HG02678 (cell line): ENCODE data around the gene TMEM139.
"Not testable (repeated sequence)": the region's sequence is repeated elsewhere in the genome, so short reads cannot be mapped to it uniquely, and the experiment has no call there.

Experiments used
- ATAC-seq: cut with Tn5 transposase; IDR thresholded peaks from one replicate; pipeline ENCODE4 v1.9.1; 2021; ENCODE audit warnings: mild to moderate bottlenecking, moderate library complexity; ENCODE audit not compliant: unreplicated experiment

The TMEM139 gene

DNA sequence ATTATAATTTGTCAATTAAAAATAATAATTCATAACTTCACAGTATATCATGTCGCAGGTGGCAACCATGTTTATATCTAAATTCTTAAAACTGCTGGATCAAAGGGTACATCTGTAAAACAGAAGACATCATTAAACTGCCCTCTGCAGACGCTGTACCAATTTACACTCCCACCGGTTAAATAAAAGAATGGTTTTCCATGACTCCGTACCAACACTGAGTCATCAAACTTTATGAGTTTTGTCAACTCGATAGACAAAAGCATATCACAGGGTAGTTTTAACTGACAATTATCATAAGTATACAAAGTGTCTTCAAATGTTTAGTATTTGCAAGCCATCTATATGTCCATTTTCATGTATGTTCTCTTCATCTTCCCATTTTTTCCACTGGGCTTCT, 27.3 kb upstream of the TMEM139 start:
- ATAC-seq, result no peak

GRCh38 chr7:143258831-143259230, 25.9 kb upstream of the TMEM139 start:
- ATAC-seq, result peak; percentile 37

- no peak for ATAC-seq
Measured at GRCh38 chr7:143259765-143260164, 25.0 kb upstream of the TMEM139 start.

- ATAC-seq, result no peak
Measured at GRCh38 chr7:143261901-143262300, 22.9 kb upstream of the TMEM139 start.

- ATAC-seq, result peak; percentile 98
Measured at GRCh38 chr7:143263266-143264195, 21.2 kb upstream of the TMEM139 start, which contains the start of gene GSTK1. TSS of gene GSTK1 (plus strand) at chr7:143263441. CDS start at chr7:143263514, 73 bp downstream.

- not testable (repeated sequence) for ATAC-seq
Measured at GRCh38 chr7:143264196-143264568, 20.6 kb upstream of the TMEM139 start.

GRCh38 chr7:143265017-143265693, 19.6 kb upstream of the TMEM139 start:
- no peak for ATAC-seq

- ATAC-seq, result no peak
Measured at GRCh38 chr7:143269251-143269650, 15.5 kb upstream of the TMEM139 start.

- ATAC-seq, result no peak
Measured at GRCh38 chr7:143271240-143271639, 13.5 kb upstream of the TMEM139 start.

DNA sequence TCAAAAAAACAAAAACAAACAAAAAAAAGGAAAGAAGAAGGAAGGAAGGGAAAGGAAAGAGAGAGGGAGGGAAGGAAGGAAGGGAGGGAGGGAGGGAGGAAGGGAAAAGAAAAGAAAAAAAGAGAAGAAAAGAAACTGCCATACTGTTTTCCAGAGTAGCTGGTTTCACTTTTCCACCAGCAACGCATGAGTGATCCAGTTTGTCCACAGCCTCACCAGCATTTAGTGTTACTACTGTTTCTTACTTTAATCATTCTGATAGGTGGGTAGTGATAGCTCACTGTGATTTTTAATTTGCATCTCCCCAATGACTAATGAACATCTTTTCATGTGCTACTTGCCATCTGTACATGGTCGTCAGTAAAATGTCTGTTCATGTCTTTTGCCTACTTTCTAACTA, 11.9 kb upstream of the TMEM139 start:
- ATAC-seq, result no peak

GRCh38 chr7:143279186-143280098, 5.3 kb upstream of the TMEM139 start:
- no peak for ATAC-seq

- no peak for ATAC-seq
Measured at GRCh38 chr7:143280160-143280559, 4.6 kb upstream of the TMEM139 start.

DNA sequence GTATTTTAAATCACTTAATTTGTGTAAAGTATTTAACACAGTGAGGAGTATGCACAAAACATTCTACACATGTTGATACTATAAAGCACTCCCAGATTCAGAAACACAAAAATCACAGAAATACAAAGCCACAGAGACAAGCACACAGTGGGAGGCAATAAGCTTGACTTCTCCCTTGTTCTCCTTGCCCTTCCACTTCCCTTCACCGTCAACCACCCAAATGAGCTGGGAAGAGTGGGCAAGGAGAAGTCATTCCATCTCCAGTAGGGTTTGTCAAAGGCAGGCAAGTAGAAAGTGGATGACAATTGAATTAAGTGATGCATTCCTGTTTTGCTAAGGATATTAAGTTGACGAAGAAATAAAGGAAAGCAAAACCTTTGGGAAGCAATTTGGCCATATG, 4.2 kb upstream of the TMEM139 start:
- ATAC-seq, result no peak

- ATAC-seq, result no peak
Measured at GRCh38 chr7:143281529-143281928, 3.2 kb upstream of the TMEM139 start.

GRCh38 chr7:143282124-143282523, 2.6 kb upstream of the TMEM139 start:
- ATAC-seq, result no peak

- no peak for ATAC-seq
Measured at GRCh38 chr7:143283381-143283780, 1.4 kb upstream of the TMEM139 start.

DNA sequence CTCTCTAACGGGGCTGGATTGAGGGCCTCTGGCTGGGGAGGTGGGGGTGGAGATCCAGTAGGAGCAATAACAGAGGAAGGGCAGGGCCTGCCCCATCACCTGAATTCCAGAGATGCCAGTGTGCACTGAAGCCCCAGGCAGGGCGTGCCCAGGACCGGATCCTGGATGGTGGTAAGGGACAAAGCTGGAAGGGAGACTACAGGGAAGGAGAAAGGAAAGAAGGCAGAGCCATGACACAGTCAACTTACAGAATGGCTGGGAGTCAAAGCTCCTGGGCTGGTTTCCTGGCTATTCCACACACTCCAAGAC, 666 bp downstream of the TMEM139 start:
- ATAC-seq, result no peak

DNA sequence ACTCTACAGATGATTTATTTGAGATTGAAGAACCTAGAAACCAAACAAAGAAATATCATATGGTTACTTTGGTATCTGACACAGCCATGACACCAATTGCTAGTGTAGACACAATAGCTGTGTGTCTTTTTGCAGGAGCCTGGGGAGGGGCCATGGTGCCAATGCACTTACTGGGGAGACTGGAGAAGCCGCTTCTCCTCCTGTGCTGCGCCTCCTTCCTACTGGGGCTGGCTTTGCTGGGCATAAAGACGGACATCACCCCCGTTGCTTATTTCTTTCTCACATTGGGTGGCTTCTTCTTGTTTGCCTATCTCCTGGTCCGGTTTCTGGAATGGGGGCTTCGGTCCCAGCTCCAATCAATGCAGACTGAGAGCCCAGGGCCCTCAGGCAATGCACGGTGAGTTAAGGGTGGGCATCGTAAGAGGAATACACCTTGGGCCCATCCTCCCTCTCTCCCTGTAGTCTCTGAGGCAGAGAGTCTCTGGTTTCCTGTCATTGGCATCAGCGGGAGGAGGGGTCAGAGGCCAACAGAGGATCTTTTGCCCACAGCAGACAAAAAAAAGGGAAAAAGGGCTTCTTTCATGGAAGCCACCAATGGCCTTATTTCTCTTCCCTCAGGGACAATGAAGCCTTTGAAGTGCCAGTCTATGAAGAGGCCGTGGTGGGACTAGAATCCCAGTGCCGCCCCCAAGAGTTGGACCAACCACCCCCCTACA, 1.2 kb downstream of the TMEM139 start:
- ATAC-seq, result no peak

DNA sequence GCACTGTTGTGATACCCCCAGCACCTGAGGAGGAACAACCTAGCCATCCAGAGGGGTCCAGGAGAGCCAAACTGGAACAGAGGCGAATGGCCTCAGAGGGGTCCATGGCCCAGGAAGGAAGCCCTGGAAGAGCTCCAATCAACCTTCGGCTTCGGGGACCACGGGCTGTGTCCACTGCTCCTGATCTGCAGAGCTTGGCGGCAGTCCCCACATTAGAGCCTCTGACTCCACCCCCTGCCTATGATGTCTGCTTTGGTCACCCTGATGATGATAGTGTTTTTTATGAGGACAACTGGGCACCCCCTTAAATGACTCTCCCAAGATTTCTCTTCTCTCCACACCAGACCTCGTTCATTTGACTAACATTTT, 1.7 kb downstream of the TMEM139 start:
- ATAC-seq, result no peak

- no peak for ATAC-seq
Measured at GRCh38 chr7:143287339-143287934, 2.7 kb downstream of the TMEM139 start.
